Subcutaneous adipose tissue (tissue), 4 donors: ENCODE data around the gene VEZF1. TPM values are rescaled to one million over a fixed set of nuclear protein-coding genes. Genes with fewer than 3 reads are reported as not detected.

Experiments used
- total RNA-seq, 4 donors: library from RNA; depleted of rRNA; stranded (reverse); fragments of >200 nt; gene quantifications; one replicate each; pipeline ENCODE4 v1.1.0, GENCODE V29; 2016
- TF ChIP-seq, protein P1 (sequence below): fragments of 450-650 bp; IDR thresholded peaks from one replicate; pipeline ENCODE4 v1.5.1; 2016; ENCODE audit warnings: low read depth, mild to moderate bottlenecking, control low read depth, antibody characterized with exemption, moderate library complexity

Gene VEZF1
- total RNA-seq, 4 donors from 2014 or later, result 35.0 to 66.8 (median 44.0) TPM

DNA sequence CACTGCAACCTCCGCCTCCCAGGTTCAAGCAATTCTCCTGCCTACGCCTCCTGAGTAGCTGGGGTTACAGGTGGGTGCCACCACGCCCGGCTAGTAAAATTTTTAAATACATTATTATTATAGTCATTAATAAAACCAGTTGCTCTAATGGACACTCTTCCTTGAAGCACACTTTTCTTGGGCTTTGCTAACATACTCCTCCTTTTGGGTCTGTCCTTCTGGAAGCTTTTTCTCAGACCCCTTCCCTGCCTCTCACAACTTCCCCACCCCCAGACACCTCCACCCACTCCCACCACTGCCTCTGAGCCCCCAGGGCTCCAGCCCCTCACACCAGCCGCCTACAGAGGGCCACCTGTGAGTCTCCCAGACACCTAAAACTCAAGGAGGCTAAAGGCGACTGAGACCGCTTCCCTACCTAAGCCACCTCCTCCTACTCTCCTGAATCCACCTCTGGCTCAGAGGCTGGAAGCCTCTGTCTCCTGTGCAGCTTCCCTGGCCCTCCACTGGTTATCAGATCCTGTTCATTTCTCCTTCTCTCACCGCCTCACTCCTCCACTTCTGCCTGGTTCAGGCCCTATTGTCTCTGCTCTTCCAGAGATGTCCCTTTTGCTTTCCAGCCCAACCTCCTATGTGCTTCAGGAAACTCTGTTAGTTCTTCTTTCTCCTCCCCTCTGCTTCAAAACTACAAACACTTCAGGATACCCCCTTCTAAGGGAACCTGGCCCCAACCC is 30.8 kb downstream of the VEZF1 start:
- TF ChIP-seq, protein P1, sequence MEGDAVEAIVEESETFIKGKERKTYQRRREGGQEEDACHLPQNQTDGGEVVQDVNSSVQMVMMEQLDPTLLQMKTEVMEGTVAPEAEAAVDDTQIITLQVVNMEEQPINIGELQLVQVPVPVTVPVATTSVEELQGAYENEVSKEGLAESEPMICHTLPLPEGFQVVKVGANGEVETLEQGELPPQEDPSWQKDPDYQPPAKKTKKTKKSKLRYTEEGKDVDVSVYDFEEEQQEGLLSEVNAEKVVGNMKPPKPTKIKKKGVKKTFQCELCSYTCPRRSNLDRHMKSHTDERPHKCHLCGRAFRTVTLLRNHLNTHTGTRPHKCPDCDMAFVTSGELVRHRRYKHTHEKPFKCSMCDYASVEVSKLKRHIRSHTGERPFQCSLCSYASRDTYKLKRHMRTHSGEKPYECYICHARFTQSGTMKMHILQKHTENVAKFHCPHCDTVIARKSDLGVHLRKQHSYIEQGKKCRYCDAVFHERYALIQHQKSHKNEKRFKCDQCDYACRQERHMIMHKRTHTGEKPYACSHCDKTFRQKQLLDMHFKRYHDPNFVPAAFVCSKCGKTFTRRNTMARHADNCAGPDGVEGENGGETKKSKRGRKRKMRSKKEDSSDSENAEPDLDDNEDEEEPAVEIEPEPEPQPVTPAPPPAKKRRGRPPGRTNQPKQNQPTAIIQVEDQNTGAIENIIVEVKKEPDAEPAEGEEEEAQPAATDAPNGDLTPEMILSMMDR, result no peak

DNA sequence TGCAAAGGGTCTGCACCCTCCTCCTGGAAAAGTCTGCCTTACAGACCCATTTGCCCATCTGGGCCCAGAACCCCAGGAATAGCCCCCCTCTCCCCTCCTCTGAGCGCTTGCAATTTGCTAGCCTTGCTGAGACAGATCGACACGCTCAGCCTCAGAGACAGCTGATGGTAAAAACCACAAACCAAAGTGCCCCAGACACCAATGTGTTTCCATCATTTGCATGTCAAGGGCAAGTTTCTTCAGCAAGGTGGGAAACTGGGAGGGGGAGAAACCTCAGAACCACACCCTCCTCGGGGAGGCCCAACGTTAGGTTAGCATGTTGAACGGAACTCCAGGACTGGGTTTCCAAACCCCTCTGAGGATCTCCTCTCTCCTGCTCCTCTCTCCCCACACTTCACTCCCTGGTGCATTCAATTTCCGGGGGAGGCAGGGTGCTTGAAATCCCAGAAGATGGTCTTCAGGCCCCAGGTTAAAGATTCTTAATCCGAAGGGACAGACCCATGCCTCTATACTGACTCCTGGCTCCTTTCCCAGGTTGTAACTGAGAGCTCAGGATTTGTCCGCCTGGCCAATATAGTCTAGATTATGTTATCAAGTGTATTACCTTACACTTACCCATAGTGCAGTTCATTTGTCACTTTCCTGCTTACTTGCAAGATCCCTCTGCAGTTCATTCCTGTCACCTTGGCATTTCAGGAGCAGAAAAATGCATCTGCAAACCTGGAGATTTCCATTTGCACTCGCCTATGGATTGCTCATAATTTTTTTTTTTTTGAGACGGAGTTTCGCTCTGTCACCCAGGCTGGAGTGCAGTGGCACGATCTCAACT is 31.5 kb downstream of the VEZF1 start:
- TF ChIP-seq, protein P1, result no peak

DNA sequence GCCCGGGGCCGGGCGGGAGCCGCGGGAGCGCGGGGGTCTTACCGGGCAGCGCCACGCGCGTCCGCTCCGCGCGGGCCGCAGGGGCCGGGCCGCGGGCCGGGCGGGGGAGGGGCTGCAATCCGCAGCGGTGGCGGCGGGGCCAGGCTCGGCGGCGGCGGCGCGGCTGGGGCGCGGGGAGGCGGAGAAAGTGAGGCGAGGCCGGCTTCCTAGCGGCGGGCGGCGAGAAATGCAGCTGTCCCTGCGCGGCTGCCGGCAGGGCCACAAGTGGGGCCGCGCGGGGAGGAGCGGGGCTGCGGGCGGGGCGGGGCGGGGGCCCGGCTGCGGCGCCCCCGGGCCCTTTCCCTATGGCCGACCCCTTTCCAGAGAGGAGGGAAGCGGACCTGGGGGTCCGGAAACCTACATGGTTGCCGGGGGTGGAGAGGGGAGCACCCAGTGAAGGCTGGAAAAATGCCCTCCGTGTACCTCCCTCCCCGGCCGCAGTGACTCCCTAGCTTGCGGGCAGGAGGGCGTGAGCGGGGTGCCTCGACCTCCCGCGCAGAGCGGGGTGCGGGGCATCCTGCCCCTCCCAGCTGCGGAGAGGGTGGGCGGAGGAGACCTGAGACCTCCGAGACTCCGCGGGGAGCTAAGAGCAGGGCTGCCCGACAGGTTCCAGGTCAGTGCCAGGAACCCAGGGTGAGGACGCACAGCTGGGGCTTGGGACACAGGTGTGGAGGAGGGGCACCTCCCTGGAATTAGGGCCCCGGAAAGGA is 32.7 kb downstream of the VEZF1 start, which contains the start of gene CUEDC1:
TSS of gene CUEDC1 (minus strand) at position 230 of the 749 bp plus-strand sequence. CDS start 69,848 bp downstream, outside the sequence.
- TF ChIP-seq, protein P1, result no peak

DNA sequence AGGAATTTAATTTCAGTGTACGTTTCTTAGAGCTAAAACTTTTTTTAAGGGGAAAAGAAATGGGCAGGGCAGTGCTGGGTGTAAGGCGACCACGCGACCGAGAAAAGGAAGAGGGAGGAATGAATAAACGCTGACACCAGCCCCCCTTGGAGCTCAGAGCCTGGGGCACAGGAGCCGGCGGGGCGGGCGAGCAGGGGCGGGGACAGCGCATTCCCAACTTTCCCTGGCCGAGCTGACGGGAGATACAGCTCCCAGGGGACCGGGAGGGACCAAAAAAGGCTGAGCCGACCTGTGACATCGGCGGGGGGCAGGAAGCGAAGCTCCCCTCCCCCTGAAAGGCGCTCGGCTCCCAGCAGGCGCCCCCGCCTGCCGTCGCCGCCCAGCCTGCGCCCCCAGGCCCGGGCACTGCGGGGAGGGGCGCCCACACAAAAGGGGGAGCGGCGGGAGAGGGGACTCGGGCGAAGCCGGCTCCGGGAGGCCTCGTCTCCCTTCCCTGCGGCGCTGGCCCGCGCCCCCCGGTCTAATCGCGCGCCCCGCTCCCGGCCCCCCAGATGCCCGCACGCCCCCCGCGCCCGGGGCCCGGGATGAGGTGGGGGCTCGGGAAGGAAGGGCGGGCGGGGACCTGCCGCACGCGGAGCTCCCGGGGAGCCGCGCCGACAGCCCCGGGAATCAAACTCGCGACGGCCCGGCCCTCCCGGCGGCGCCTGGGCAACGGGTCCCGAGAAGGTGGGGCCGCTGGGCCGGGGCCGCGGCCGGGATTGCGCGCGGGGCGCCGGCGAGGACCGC is 33.5 kb downstream of the VEZF1 start:
- TF ChIP-seq, protein P1, result no peak

DNA sequence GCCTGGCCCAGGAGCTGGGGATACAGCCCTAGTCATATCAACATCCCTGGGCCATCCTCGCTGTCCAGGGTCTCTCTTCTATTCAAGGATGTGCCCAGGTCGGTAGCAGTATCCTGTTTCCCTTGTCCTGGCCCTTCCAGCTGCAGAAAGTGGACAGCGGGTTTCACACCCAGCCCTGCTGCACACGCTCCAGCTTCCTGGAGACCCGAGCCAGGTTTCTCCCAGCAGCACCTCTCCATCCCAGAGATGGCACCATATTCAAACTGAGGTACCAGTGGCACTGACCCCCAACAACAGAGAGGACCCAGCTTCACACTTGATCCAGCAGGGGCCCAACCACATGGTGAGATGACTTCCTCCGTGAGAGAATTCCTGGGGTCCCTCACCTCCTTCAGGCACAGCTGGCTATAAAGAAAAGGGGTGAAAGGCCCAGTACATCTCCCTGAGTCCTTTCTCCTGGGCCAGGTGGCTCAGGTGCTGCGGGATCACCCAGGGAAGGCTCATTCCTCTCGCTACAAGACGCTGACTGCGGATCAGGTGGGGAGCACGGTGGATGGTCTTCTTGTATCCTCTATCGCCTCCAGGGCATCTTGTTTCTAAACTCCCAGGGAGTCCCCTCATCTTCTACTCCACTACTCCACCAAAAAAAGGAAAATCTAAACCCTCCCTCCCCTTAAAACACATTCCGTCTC is 34.2 kb downstream of the VEZF1 start:
- TF ChIP-seq, protein P1, result no peak

DNA sequence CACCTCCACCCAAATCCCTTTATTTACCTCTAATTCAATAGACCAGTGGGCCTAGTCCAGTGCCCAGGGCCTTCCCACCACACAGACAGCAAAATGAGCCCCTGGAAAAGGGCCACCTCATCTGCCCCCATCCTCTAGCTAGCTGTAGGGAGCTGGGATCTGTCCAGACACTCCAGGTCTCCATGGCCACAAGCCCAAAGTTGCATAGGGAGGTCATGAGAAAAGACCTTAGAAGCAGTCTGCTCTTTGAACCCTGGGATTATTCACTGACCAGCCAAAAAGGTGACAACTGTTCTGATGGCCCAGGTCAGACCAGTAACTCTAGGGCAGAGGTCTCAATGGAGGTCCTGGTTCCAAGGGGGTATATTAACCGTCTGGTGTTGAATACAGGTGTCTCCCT is 34.8 kb downstream of the VEZF1 start:
- TF ChIP-seq, protein P1, result no peak
